HG03039 (cell line): ENCODE results near the gene PIP5K1C.

Experiments used
- ATAC-seq: cut with Tn5 transposase; IDR thresholded peaks from one replicate; pipeline ENCODE4 v1.9.1; 2021; ENCODE audit warnings: mild to moderate bottlenecking, moderate library complexity; ENCODE audit not compliant: unreplicated experiment

Gene PIP5K1C

DNA sequence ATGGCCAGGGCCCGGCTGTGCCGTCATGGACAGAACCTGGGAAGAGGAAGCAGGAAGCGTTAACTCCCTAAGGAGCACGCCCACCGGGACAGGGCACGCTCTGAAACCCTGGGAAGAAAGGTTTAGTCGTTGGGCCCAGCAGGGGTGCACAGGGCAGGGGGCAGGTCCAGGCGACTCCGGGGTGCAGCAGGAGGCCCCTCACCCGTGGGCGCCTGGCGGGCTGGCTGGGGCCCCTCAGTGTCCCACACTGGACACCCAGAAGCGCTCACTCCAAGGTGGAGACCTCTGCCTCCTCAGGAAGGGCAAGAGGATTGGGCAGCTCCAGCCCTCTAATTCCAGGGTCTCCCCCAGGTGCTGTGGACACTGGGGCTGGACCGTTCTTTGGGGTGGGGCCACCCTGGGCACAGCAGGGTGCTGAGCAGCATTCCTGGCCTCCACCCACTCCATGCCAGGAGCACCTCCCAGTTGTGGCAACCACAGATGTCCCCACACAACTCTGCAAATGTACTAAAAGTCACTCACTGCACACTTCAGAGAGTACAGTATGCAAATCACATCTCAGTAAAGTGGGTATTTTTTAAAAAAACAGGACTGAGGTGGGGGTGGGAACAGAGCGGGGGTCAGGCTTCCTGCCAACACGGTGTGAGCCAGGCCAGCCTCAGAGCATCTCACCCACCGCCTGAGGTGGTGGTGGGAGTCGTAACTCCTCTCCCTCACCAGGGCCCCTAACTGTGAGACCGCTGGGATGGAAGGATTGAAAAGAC, 35.2 kb downstream of the PIP5K1C start:
- no peak for ATAC-seq

DNA sequence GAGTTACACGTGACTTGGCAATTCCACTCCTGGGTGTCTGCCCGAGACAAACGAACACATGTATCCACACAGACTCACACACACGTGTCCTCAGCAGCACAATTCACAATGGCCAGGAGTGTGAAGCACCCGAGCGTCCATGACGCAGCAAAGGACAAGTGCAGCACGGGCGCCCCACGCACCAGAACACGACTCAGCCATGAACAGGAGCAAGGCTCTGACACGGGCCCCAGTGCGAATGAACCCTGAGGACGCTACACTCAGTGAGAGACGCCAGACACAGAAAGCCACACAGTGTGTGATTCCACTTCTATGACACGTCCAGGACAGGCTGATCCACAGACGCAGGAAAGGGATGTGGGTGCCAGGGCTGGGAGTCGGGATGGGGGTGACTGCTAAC, 36.4 kb downstream of the PIP5K1C start:
- ATAC-seq: no peak

DNA sequence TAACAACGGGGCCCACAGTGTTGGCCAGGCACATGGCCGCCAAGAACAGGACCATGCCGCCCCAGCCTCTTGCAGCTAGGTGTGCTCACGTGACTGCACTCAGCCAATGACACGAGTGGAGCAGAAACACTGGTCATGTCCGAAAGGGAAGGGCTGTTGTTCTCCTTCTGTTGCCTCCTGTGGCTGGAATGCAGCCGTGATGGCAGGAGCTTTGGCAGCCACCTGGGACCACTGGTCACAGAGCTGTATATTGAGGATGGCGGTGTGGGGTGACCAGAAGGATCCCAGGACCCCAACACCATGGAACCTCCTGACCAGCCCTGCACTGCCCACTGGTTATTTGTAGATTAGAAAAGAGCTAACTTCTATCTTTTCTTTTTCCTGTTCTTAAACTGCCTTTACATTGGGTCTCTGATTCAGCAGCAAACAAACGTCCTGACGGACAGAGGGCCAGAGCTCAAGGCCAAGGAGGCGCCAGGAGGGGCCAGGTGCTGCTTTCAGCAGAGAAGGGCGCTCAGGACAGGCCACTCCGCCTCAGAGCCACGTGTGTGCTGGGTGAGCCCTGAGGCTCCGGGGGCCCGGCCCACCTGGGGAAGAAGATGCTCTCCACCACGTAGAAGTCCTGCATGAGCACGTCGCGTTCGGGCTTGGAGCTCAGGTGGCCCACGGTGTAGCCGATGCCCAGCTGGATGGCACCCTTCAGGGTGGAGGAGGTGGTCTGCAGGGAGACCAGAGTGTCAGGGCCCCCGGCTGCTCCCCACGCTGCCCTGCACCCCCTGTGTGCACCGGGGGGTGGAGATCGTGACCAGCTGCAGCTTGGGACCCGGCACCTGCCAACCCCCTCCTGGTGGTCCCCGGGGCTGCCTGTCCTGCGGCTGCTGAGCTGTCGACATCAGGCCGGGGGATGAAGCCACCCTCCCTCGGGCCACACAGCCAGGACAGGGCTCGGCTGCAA, 38.7 kb downstream of the PIP5K1C start:
- ATAC-seq: no peak

DNA sequence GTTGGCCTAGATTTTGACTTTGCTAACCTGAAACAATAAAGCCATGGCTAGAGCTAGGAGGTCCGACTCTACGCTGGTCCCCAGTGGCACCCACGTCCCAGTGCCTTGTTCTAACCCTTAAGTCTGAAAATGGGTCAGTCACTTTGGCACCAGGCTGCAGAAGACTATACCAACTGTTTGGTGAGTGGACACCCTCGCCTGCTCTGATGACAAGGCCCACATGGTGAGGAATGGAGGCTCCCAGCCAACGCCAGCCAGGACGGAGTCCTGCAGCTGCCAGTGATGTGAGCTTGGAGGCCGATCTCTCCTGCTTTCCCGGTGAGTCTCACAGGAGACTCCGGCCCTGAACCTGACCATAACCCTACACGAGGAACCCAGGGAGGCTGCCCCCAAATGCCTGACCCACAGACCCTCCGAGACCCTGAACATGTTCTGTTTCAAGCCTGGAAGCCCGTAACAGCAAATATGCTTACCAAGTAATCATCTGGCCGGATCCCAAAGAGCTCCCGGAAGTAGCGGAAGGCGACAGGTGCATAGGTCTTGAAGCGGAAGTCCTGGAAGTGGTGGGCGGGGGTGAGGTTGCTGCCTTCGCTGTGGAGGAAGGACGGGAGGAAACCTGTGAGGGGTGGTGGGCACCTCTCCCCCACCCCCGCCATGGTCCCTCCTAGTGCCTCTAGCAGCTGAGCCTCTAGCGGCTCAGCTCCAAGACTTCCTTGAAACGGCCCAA, 39.6 kb downstream of the PIP5K1C start:
- ATAC-seq: no peak

DNA sequence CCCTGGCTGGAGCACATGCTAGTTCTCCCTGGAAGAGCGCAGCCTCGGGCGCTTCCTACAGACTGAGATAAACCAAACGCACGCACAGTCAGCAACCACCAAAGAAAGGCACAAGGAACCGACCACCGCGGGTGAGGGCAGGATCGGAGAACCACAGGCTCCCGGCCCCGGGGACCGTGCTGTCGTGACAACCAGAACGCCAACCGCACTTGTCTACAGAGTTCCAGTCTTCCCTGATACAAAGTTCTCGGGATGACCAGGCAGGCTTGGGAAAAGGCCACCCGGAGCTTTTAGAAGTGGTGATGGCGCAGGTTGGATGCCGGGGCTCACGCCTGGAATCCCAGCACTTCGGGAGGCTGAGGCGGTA, 40.5 kb downstream of the PIP5K1C start:
- no peak for ATAC-seq

DNA sequence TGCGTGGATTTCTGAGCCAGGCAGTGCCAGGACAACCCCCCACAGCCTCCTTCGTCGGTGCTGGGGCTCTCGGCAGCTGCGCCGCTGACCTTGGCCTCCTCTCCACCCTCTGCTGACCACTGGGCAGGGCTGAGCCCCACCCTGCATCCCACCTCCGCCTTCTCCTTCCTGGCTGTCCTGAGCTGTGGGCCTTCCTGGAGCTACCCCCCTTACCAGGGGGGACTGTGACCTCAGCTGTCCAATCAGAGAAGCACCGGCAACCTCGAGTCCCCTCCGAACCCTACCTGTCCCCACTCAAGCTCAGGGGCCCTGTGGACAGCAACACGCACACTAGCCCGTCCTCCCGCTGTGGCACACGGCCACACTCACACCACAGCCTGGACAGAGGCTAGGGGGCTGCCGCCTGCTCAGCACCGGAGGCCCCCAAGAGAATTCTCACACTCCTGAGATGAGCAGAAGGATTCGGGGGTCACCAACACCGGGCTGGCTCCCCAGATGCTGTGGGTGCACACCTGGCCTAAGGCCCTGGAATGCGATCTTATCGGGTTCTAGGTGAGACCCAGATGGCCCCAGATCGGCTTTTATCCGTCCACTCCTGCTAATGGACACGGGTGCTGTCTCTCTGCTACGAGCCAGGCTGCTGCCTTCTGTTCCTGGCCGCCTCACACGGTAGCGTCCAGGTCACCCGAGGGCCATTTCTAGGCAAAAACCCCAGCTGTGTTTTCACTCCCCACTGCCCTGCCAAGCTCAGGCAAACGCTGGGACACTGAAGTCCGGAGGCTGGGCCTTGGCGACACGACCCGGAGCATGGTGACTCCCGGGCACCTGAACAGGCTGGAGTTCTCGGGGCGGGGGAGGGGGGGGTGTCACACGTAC, 41.2 kb downstream of the PIP5K1C start:
- no peak for ATAC-seq

DNA sequence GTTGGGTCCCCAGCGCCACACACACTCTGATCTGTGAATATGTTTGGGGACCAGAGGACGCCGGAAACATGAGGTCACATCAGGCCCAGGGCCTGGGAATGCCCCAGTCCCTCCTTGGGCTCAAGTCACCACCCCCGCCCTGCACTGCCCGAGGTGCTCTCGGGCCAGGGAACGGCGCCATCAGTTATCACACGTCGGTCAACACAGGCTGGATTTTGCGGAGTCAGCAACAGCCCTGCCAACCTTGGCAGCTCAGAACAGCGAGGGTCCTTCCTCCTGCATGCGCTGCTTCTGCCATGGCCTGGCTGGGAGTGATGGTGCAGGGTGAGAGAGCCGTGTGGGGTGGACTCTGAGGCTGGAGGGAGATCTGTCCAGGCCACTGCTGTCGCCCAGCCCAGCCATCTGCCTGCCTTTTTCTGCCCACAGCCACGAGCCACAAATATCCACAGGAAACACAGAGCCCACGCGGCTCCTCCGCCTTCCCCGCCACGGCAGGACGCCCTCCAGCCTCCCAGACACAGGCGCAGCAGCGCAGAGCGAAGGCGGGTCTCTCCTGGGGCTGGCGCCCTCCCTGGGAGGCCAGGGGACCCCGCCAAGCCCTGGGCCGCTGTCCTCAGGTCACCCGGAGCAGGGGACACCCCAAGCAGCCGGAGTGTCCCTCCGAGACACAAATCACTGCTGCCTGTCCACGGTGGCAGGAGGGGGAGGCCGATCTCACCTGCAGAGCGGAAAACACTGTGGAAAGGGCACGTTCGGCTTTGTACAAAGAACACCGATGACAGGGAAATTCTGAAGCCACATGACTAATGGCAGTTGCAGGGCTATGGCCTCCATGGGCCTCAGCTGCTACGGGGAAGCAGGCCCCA, 42.0 kb downstream of the PIP5K1C start:
- ATAC-seq: no peak

DNA sequence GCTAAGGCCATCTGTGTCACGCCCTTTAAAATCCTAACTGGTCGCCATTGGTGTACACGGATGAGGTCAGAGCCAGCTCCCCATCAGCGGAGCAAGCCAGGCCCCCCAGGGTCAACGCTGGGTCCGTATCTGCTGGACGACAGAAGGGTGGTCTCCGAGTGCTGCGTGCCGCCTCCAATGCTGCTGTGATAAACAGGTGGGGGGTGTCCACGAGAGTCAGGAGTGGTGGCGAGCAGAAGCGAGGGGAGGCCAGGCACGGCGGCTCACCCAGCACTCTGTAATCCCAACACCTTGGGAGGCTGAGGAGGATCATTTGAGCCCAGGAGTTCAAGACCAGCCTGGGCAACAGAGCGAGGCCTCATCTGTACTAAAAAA, 42.9 kb downstream of the PIP5K1C start:
- ATAC-seq: no peak

DNA sequence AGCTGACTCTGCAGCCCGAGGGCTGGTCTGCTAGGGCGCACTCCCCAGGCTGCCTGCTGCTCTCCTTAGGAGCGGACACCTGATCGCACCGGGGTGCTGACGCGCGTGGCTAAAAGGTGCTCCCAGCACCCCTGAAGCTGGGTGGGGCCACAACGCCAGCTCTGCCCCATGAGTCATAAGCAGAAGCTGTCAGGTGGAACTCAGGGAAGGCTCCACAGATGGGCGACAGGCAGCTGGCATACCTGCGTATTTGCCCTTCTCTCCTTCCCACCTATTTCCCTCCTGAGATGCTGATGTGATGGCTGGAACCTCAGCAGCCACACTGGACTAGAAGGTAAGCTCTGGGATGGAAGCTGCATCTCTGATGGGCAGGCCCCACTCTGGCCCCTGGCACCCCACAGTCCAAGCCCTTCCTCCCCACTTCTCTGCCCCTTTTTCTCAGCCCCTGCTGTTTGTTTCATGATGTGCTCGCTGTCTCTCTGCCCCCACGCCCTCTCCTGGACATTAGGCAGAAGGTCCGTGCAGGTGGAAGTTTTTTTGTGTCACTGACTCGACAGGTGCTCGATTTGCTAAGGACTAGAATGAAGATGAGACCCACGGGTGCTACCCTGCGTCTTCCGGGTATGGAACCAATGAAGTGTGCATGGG, 43.4 kb downstream of the PIP5K1C start:
- ATAC-seq: no peak

DNA sequence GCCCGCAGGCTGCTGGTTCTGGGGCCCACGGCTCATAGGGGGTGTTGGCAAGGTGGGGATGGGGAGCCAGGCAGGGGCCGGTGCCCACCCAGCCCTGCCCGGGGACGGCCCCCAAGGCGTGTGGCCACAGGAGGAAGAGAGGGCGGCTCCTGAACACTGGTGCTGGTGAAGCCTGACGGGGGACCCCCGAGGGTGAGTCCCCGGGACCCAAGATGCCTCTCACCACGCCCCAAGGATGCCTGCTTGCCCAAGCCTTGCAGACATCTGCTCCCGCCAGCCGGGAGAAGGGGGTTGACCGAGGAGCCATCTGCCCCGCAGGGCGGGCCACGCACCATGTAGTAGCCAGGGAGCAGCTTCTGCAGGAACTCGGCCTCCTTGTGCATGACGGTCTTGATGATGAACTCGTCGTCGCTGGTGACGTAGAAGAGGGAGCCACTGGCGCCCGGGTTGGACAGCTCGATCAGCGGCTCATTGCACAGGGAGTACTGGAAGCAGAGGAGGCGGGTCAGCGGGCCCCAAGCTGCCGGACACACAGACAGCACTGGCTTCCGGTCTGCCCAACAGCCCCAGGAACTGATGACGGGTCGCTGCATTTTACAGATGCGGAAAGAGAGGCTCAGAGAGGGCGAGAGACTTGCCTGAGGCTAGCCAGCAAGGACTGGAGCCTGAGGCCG, 44.1 kb downstream of the PIP5K1C start:
- ATAC-seq: no peak

DNA sequence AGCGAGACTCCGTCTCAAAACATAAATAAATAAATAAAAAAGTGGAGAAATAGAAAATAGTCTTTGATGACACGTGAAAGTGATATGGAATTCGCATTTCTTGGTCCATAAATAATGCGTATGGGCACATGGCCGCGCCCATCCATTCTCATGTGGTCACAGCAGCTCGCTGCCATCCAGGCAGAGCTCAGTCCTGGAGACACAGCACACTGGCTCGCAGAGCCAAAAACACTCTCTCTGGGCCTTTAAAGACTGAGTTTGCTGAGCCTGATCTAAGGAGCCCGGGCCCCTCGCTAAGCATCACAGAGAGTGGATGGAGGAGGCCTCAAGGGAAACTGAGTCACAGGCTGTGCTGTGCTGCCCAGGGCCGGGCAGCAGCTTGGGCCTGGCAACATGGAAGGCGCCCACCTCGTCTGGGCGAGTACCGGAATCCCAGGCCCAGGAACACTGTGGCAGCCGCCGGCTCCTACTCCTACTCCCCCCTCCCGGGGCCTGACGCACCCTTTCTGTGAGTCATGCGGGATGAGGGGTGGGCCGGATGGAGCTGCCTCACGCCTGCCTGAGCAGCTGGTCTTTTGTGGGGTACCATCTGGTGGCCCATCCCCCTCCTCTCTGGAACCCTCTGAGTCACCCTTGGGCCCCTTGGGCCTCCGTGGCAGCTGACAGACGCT, 44.7 kb downstream of the PIP5K1C start:
- ATAC-seq: no peak

DNA sequence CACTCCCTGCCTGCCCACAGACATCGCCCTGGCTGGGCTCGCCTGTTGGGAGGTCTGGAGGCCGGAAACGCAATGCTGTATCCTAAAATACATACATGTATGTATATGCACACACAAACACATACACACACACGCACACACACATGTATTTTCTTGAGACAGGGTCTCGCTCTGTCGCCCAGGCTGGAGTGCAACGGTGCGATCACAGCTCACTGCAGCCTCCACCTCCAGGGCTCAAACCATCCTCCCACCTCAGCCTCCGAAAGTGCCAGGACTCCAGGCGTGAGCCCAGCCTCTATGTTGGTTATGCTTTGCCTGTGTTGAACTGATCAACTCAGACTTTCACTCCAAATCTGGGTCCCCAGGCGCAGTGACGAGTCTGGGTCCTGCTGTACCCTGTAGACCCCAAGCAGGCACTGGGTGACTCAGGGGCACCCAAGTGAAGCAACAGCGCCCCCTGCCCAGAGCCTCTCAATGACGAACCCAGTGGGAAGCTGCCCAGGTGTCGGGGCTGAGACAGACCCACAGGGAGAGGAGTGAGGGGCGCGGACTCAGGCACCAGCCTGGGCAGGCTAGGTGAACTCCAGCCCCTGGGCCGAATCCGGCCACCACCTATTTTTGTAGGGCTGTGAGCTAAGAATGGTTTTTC, 46.3 kb downstream of the PIP5K1C start:
- no peak for ATAC-seq

DNA sequence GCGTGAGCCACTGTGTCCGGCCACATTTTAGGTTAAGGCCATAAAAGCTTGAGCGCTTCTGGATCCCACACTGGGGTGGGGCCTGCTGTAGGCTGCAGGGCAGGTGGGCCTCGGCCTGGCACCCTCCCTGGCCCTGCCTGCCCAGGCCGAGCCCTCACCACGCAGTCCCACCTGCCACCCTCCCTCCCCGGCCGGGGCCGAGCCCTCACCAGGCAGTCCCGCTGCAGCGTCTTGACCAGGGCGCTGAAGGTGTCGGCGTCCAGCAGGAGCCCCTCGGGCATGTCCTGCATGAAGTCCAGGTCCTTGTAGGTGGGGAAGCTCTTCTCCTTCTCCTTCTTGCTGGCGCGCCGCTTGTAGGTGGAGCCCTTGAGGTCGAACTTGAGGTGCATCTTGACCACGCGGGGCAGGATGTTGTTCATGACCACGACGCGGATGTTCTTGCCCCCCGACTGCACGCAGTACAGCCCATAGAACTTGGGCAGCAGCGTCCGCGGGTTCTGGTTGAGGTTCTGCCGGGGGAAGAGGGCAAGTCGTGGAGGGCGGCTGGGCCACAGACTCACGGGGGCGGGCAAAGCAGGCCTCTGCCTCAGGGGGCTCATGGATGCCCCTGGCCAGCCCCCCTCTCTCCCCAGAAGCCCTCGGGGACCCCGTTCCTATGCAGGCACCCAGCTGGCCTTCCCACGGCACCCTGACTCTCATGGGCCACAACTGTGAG, 47.0 kb downstream of the PIP5K1C start:
- ATAC-seq: no peak

DNA sequence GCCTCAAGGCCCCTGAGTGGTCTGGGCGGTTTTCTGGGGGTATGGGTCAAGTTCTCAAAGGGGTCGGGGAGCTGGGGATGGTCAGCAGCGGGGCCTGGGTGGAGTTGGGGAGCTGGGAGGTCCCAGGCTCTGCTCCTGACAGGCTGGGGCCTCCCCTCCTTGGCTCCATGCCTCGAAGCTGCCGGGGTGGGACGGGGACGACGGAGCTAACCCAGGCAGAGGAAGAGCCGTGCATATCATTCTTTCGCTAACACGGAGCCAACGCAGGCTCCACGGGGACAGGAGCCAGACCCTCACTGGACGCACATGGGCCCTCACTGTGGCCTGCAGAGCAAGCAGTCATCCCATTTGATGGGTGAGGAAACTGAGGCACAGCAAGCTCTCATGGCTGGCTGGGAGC, 47.8 kb downstream of the PIP5K1C start:
- no peak for ATAC-seq

DNA sequence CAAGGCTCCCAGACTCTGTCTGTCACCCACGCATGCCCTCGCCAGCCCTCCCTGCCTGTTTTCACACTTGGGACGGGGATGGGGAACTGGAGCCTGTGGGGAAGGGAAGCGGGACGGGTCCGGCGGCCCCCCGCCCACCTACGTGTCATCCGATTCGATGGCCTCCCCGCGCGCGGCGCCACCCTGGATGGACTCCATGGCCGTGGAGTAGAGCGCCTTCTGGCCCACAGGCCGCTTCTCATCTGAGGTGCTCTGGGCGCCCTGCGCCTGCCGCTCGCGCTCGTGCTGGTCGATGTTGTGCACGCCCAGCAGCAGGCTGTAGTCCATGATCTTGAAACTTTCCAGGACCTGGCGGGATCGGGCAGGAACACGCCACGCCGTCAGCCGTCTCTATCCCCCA, 48.6 kb downstream of the PIP5K1C start:
- ATAC-seq: no peak

DNA sequence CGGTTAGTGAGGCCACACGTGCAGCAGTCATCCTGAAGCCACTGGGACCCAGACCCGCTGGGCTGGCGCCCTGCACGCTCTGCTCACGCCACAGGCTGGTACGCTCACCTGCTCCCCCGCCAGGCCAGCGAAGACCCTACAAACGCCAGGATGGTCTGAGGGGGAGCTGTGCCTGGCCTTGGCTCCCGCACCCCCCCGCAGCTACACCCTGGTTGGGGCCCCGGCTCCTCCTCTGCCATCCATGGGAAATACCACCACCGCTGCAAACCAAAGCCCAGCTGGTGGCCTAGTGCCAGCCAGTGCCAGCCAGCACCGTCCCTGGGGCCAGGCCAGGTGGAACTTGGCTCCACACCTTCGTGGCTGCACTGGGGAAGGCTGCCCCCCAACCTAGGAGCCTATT, 50.4 kb downstream of the PIP5K1C start:
- ATAC-seq: no peak
